K562 (cell line): ENCODE data around the gene MSI1. TPM values are rescaled to one million over a fixed set of nuclear protein-coding genes. Genes with fewer than 3 reads are reported as not detected.

Source experiments
- BRD4 ChIP-seq: fragments of 200-600 bp; sonication (generic); IDR thresholded peaks from 2 replicates; pipeline ENCODE4 v1.6.1; 2017; ENCODE audit warnings: inconsistent platforms
- DEAF1 ChIP-seq: fragments of 450-650 bp; formaldehyde crosslinking; IDR thresholded peaks from 2 replicates; pipeline ENCODE4 v1.4.0; 2020; ENCODE audit warnings: mild to moderate bottlenecking, moderate library complexity
- ETV5 ChIP-seq: sonication (generic); formaldehyde crosslinking; IDR thresholded peaks from 2 replicates; pipeline ENCODE4 v1.4.0; 2020; ENCODE audit warnings: low read depth, mild to moderate bottlenecking, missing genetic modification reagents
- HOMEZ ChIP-seq: fragments of 250-450 bp; sonication (Bioruptor Pico); IDR thresholded peaks from 2 replicates; pipeline ENCODE4 v1.4.0; 2020; ENCODE audit warnings: mild to moderate bottlenecking, moderate library complexity
- KDM1A ChIP-seq, 2 experiments: fragments of 450-650 bp; IDR thresholded peaks; 2 replicates each; pipeline ENCODE4 v1.6.1; 2016; ENCODE audit warnings: mild to moderate bottlenecking in 2 of 2
- LCOR ChIP-seq: sonication (generic); formaldehyde crosslinking; IDR thresholded peaks from 2 replicates; pipeline ENCODE4 v1.8.0; 2022; ENCODE audit warnings: mild to moderate bottlenecking, missing genetic modification reagents
- MYNN ChIP-seq, 2 experiments: sonication (generic); formaldehyde crosslinking in 1 of 2; IDR thresholded peaks; 2 replicates each; pipeline versions ENCODE4 v1.5.0 to v1.6.1; 2016 to 2020; ENCODE audit warnings: antibody characterized with exemption in 1 of 2, missing genetic modification reagents in 1 of 2
- RB1 ChIP-seq: fragments of 450-650 bp; IDR thresholded peaks from 2 replicates; pipeline ENCODE4 v1.6.1; 2017; ENCODE audit warnings: low read depth, mild to moderate bottlenecking
- REST ChIP-seq, 2 experiments: fragments of 450-650 bp; formaldehyde crosslinking in 1 of 2; IDR thresholded peaks; 2 replicates each; pipeline versions ENCODE4 v1.4.0 to v1.6.1; 2014 to 2020; ENCODE audit warnings: mild to moderate bottlenecking in 2 of 2, borderline replicate concordance in 1 of 2, low read depth in 1 of 2
- SMAD4 ChIP-seq: fragments of 250-450 bp; sonication (Bioruptor Pico); conservative IDR thresholded peaks from 2 replicates; pipeline ENCODE4 v1.8.0; 2021; ENCODE audit warnings: inconsistent platforms, mild to moderate bottlenecking, moderate library complexity
- ZNF75A ChIP-seq: fragments of 450-650 bp; formaldehyde crosslinking; IDR thresholded peaks from 2 replicates; pipeline ENCODE4 v1.4.0; 2020; ENCODE audit warnings: mild to moderate bottlenecking
- polyA plus RNA-seq, 8 experiments: library from polyadenylated mRNA; depleted of rRNA in 4 of 8; stranded (reverse) in 5 of 8; unstranded in 3 of 8; fragments of >200 nt; fragmentation: Nextera tagmentation in 2 of 8; fragmentation: Illumina TruSeq in 1 of 8; extraction: Ambion mirVana in 2 of 8; extraction: Trizol in 1 of 8; gene quantifications; 2 replicates each; pipeline versions ENCODE4 v1.2.1 to v1.2.3, GENCODE V29; 2011 to 2014; ENCODE audit warnings: inconsistent platforms in 1 of 8, missing spikeins in 1 of 8
- total RNA-seq, 7 experiments: library from RNA; depleted of rRNA in 6 of 7; stranded (reverse); fragments of >200 nt in 6 of 7; fragmentation: Illumina TruSeq in 2 of 7; extraction: Trizol in 2 of 7; gene quantifications; 2 replicates each; pipeline versions ENCODE4 v1.2.1 to v1.2.3, GENCODE V29; 2011 to 2021; ENCODE audit warnings: low replicate concordance in 1 of 7
- TF ChIP-seq, protein P1 (sequence below): fragments of 450-650 bp; formaldehyde crosslinking; IDR thresholded peaks from 2 replicates; pipeline ENCODE4 v1.4.0; 2020; ENCODE audit warnings: mild to moderate bottlenecking, moderate library complexity

MSI1 gene
- total and polyA plus RNA-seq, 9 of the 15 experiments (the other 6 are each of a cell fraction or from before 2014, with no cell fraction given) = 0.16 TPM; not detected in 8

DNA sequence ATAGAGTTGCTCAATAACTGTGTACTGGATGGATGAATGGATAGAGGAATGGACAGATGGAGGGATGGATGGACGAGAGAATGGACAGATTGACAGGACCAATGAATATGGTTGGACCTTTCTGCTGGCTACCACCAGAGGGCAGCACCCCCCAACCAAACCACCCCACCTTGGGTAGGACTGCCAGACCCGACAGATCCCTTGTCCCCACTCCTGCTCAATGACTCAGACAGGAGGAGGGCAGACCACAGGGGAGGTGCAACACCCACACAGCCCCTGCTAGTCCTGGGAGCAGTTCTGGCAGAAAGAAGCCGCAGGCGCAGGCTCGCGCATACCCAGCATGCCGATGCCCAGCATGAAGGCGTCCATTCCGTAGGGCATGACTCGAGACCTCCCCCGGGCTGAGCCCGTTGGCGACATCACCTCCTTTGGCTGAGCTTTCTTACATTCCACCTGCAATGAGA lies 12.4 kb downstream of the MSI1 start (continued):
- peak; percentile 51; the same call in 1 of the 2 replicates for TF ChIP-seq SMAD4 (CRISPR knock-in tag)
- TF ChIP-seq, protein P1, sequence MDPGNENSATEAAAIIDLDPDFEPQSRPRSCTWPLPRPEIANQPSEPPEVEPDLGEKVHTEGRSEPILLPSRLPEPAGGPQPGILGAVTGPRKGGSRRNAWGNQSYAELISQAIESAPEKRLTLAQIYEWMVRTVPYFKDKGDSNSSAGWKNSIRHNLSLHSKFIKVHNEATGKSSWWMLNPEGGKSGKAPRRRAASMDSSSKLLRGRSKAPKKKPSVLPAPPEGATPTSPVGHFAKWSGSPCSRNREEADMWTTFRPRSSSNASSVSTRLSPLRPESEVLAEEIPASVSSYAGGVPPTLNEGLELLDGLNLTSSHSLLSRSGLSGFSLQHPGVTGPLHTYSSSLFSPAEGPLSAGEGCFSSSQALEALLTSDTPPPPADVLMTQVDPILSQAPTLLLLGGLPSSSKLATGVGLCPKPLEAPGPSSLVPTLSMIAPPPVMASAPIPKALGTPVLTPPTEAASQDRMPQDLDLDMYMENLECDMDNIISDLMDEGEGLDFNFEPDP (CRISPR knock-in tag) = no peak
- TF ChIP-seq KDM1A (IDR thresholded peaks at IDR 0.05) = peak; percentile 48 to 53; a peak in 3 of 4 replicates
- TF ChIP-seq BRD4 = no peak
- TF ChIP-seq HOMEZ = no peak
- TF ChIP-seq LCOR (CRISPR knock-in tag) = peak; percentile 61; the same call in 1 of the 2 replicates
- TF ChIP-seq ZNF75A = no peak
- TF ChIP-seq MYNN (IDR thresholded peaks at IDR 0.05) = peak; percentile 26; the same call in 1 of the 2 replicates
- TF ChIP-seq MYNN (CRISPR knock-in tag; IDR thresholded peaks at IDR 0.05) = no peak
- TF ChIP-seq DEAF1 (CRISPR knock-in tag) = peak; percentile 86
- TF ChIP-seq RB1 = peak; percentile 67; the same call in 1 of the 2 replicates
- 0 out of 2 replicates have a peak, but pooled peaks have one; percentile 53 for TF ChIP-seq ETV5 (CRISPR knock-in tag)
- peak; percentile 93 for TF ChIP-seq REST (IDR thresholded peaks at IDR 0.05; ENCODE audit: borderline replicate concordance)
- TF ChIP-seq REST (CRISPR knock-in tag; IDR thresholded peaks at IDR 0.05; ENCODE audit: low read depth) = no peak
